Prostate gland (tissue), 2 donors: ENCODE data around the gene BRF1.

Experiments
- POLR2A ChIP-seq: fragments of 450-650 bp; IDR thresholded peaks from one replicate; pipeline ENCODE4 v1.6.1; 2016; ENCODE audit warnings: antibody characterized with exemption, mild to moderate bottlenecking
- POLR2AphosphoS5 ChIP-seq: sonication (generic); formaldehyde crosslinking; IDR thresholded peaks from one replicate; pipeline ENCODE4 v1.6.1; 2017; ENCODE audit warnings: antibody characterized with exemption
- TF ChIP-seq, protein P1 (sequence below), 4 experiments: fragments of 200-600 bp in 2 of 4; fragments of 450-650 bp in 2 of 4; sonication (generic) in 2 of 4; IDR thresholded peaks; 1 replicate in 3 of 4; 2 replicates in 1 of 4; pipeline ENCODE4 v1.5.1; 2016 to 2019; ENCODE audit warnings: antibody characterized with exemption in 4 of 4, mild to moderate bottlenecking in 2 of 4, moderate library complexity in 2 of 4

DNA sequence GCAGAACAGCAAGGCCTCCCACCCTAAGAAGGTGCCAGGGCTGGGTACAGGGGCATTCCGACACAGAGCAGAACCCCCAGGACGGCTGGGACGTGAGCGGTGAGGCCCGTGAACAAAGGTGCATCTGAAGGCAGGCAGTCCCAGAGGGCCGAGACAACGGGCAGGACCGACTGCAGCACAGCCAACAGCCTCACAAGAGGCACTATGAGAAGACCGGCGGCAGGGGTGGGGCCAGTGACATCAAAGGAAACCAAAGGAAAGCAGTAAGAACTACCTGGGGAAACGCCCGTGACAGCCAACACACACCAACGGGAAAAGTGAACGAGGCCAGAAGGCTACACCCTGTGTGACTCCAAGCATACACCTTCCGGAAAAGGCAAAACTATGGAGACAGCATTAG is 43.3 kb downstream of the BRF1 start:
- TF ChIP-seq, protein P1, sequence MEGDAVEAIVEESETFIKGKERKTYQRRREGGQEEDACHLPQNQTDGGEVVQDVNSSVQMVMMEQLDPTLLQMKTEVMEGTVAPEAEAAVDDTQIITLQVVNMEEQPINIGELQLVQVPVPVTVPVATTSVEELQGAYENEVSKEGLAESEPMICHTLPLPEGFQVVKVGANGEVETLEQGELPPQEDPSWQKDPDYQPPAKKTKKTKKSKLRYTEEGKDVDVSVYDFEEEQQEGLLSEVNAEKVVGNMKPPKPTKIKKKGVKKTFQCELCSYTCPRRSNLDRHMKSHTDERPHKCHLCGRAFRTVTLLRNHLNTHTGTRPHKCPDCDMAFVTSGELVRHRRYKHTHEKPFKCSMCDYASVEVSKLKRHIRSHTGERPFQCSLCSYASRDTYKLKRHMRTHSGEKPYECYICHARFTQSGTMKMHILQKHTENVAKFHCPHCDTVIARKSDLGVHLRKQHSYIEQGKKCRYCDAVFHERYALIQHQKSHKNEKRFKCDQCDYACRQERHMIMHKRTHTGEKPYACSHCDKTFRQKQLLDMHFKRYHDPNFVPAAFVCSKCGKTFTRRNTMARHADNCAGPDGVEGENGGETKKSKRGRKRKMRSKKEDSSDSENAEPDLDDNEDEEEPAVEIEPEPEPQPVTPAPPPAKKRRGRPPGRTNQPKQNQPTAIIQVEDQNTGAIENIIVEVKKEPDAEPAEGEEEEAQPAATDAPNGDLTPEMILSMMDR (IDR thresholded peaks at IDR 0.05): no peak
- TF ChIP-seq POLR2A: no peak
- no peak for TF ChIP-seq POLR2AphosphoS5
